Thymus (tissue), 14 donors: ENCODE results near the gene DCC. TPM values are rescaled to one million over a fixed set of nuclear protein-coding genes. Genes with fewer than 3 reads are reported as not detected.

Experiments used
- DNase-seq, 9 donors: peaks; one replicate each; pipeline ENCODE4 v3.0.0-alpha.2; 2013; ENCODE audit warnings: low spot score in 9 of 9, low read depth in 6 of 9, missing footprints in 1 of 9
- H3K27ac ChIP-seq, 2 donors: one replicate each; pipeline ENCODE4 v1.5.1; 2013; ENCODE audit warnings: control low read depth in 1 of 2, low read depth in 1 of 2, low read length in 1 of 2, mild to moderate bottlenecking in 1 of 2, moderate library complexity in 1 of 2
- H3K27me3 ChIP-seq, 2 donors: one replicate each; pipeline ENCODE4 v1.5.1; 2013; ENCODE audit warnings: low read length in 1 of 2; ENCODE audit not compliant: control insufficient read depth in 2 of 2, insufficient read depth in 1 of 2
- H3K36me3 ChIP-seq, 2 donors: one replicate each; pipeline ENCODE4 v1.5.1; 2013; ENCODE audit warnings: low read length in 1 of 2, mild to moderate bottlenecking in 1 of 2, moderate library complexity in 1 of 2; ENCODE audit not compliant: control insufficient read depth in 2 of 2, insufficient read depth in 2 of 2
- H3K4me1 ChIP-seq, 2 donors: one replicate each; pipeline ENCODE4 v1.5.1; 2013; ENCODE audit warnings: low read length in 2 of 2; ENCODE audit not compliant: control insufficient read depth in 2 of 2, insufficient read depth in 2 of 2
- H3K4me3 ChIP-seq, 2 donors: one replicate each; pipeline ENCODE4 v1.5.1; 2013; ENCODE audit warnings: low read length in 2 of 2, control low read depth in 1 of 2, mild to moderate bottlenecking in 1 of 2
- H3K9me3 ChIP-seq, 2 donors: one replicate each; pipeline ENCODE4 v1.5.1; 2013; ENCODE audit warnings: low read length in 1 of 2, mild to moderate bottlenecking in 1 of 2; ENCODE audit not compliant: control insufficient read depth in 2 of 2, insufficient read depth in 1 of 2
- WGBS: extraction: QIAGEN DNeasy Blood & Tissue Kit; methylation state at CpG from one replicate; pipeline ENCODE4 v1.1.7; 2013; 5-methylcytosine and 5-hydroxymethylcytosine counted together
- long read RNA-seq, 10 donors: transcript quantifications; one replicate each; lab custom pipeline, GENCODE V29; 2026
- polyA plus RNA-seq: library from polyadenylated mRNA; stranded (reverse); fragments of 200-250 nt; gene quantifications from one replicate; pipeline ENCODE4 v1.2.3, GENCODE V29; 2013
- total RNA-seq: library from RNA; stranded (reverse); fragments of 120-200 nt; gene quantifications from one replicate; pipeline ENCODE4 v1.2.4, GENCODE V29; 2013
- donor health status: healthy.

DCC gene, protein sequence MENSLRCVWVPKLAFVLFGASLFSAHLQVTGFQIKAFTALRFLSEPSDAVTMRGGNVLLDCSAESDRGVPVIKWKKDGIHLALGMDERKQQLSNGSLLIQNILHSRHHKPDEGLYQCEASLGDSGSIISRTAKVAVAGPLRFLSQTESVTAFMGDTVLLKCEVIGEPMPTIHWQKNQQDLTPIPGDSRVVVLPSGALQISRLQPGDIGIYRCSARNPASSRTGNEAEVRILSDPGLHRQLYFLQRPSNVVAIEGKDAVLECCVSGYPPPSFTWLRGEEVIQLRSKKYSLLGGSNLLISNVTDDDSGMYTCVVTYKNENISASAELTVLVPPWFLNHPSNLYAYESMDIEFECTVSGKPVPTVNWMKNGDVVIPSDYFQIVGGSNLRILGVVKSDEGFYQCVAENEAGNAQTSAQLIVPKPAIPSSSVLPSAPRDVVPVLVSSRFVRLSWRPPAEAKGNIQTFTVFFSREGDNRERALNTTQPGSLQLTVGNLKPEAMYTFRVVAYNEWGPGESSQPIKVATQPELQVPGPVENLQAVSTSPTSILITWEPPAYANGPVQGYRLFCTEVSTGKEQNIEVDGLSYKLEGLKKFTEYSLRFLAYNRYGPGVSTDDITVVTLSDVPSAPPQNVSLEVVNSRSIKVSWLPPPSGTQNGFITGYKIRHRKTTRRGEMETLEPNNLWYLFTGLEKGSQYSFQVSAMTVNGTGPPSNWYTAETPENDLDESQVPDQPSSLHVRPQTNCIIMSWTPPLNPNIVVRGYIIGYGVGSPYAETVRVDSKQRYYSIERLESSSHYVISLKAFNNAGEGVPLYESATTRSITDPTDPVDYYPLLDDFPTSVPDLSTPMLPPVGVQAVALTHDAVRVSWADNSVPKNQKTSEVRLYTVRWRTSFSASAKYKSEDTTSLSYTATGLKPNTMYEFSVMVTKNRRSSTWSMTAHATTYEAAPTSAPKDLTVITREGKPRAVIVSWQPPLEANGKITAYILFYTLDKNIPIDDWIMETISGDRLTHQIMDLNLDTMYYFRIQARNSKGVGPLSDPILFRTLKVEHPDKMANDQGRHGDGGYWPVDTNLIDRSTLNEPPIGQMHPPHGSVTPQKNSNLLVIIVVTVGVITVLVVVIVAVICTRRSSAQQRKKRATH (N-terminal part only)
- total RNA-seq (7.6 TPM), polyA plus RNA-seq (0.68 TPM)
- long read RNA-seq, donor 1 = 0 reads
- long read RNA-seq, donor 2 = 0 reads
- long read RNA-seq, donor 3 = 0 reads
- long read RNA-seq, donor 4 = 0 reads
- long read RNA-seq, donor 5 = 0 reads
- long read RNA-seq, donor 6 = 0 reads
- long read RNA-seq, donor 7, partial matches to known transcripts = 5 of 5 reads
- long read RNA-seq, donor 7, other reads (novel, unspliced or antisense) = 0 of 5 reads
- long read RNA-seq, donor 8 = 0 reads
- long read RNA-seq, donor 9 = 0 reads
- long read RNA-seq, donor 10 = 0 reads

GRCh38 chr18:52339891-52340371 is at the start of gene DCC:
Gene DCC, plus strand, starts transcription at chr18:52340197. Its CDS starts 591 bp downstream, at chr18:52340788.
- Histone ChIP-seq H3K9me3 (no peaks in the 10 kb centered on the region), H3K27ac (no peak within 1 kb of the TSS), H3K27me3 (peaks cover 16 to 38% of the 10 kb centered on the region in 2 donors), H3K4me1 (no peaks in the 10 kb centered on the region), H3K36me3 (no peaks in the 10 kb centered on the region), H3K4me3 (peak within 1 kb of the TSS in 1 of 2 donors; percentile 13)
- peak in 1 of 9 donors; percentile 10 for DNase-seq
- WGBS = 3% methylated on average over 27 of the region's 27 CpGs

- Histone ChIP-seq H3K9me3 (no peaks in the 10 kb centered on the region), H3K27me3 (no peaks in the 10 kb centered on the region), H3K27ac (no peak overlapping the region), H3K36me3 (no peaks in the 10 kb centered on the region), H3K4me3 (no peak overlapping the region), H3K4me1 (no peaks in the 10 kb centered on the region)
- 65% methylated on average over 2 of the region's 2 CpGs for WGBS
- DNase-seq = no peak
Measured at GRCh38 chr18:52310651-52311050, 29.3 kb upstream of the DCC start.

DNA sequence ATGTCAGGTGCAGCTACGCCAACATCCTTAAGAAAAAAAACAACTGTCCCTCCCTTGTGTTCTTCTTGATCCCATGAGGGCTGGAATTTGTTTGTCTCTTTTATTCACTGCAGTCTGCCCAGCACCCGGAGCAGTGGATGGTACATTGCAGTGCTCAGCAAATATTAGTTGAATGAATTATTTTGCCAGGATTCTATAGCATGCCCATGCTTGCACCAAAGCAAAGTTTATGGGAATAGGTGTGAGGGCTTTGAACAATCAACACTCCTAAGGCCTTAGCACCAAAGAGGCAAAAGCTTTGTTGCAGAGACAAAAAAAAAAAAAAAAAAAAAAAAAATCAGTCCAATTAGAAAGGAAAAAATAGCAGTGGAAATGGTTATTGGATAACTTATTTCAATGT is 28.7 kb upstream of the DCC start:
- Histone ChIP-seq H3K9me3 (no peaks in the 10 kb centered on the region), H3K27me3 (no peaks in the 10 kb centered on the region), H3K4me3 (no peak overlapping the region), H3K36me3 (no peaks in the 10 kb centered on the region), H3K4me1 (no peaks in the 10 kb centered on the region), H3K27ac (no peak overlapping the region)
- WGBS = 89% methylated on average over 2 of the region's 2 CpGs
- DNase-seq = no peak

DNA sequence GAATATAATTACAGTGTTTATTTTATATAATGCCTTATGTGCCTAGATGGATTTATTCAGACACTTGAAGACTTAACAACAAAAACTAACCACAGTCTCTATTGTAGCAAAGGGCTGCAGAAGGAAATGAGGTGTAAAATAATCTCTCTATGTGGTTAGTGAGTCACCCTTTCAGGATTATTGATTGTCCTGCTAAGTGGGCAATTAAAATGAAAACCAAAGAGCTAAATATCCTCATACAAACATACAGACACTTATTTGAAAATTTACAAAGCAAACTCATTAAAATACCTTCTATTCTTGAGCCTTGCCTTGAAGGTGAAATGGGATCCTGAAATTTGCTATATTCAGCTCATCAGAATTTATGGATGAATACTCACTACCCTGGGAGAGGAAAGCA is 27.7 kb upstream of the DCC start:
- Histone ChIP-seq H3K9me3 (no peaks in the 10 kb centered on the region), H3K4me3 (no peak overlapping the region), H3K36me3 (no peaks in the 10 kb centered on the region), H3K4me1 (no peaks in the 10 kb centered on the region), H3K27ac (no peak overlapping the region), H3K27me3 (no peaks in the 10 kb centered on the region)
- no peak for DNase-seq

DNA sequence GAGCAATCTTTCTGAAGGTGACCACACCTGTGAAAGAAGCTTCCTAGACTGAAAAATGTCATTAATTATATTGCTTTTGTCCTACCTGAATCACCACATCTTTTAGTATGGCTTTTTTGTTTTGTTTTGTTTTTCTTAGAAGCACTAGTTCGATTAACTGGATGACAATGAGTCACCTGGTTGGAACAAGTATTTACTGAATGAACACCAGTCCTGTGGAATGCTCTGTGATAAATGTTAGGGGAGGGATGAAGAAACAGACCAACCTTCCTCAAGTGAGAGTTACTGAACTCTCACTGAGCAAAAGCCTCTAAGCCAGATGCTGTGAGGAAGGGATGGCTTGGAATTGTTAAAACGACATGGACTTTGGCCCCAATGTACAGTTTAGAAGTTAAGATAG is 26.8 kb upstream of the DCC start:
- Histone ChIP-seq H3K36me3 (no peaks in the 10 kb centered on the region), H3K27me3 (no peaks in the 10 kb centered on the region), H3K27ac (no peak overlapping the region), H3K4me1 (no peaks in the 10 kb centered on the region), H3K4me3 (no peak overlapping the region), H3K9me3 (no peaks in the 10 kb centered on the region)
- WGBS = 76% methylated on average over 2 of the region's 2 CpGs
- no peak for DNase-seq

DNA sequence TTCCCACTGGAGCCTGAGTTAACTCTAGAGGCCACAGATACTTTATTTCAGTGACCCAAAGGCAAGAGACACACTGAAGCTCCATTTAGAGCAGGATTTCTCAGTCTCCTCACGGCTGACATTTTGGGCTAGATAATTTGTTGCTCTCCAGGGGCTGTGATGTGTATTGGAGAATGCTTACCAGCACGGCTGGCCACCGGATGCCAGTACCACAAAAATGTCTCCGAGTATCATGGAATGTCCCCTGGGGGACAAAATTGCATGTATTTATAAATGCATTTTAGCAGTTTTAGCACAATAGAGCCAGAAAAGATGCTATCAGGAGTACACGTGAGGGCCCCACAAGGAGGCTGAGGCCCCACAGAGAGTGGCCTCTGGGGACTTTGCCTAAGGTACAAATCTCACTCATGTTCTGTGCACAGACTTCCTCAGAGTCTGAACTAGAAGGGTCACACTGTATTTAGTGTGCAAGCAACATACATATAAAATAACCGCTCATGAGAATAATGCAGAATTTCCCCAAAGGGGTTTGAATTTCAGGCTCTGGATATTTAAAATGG is 20.5 kb upstream of the DCC start:
- Histone ChIP-seq H3K36me3 (no peaks in the 10 kb centered on the region), H3K27me3 (no peaks in the 10 kb centered on the region), H3K9me3 (no peaks in the 10 kb centered on the region), H3K27ac (no peak overlapping the region), H3K4me1 (no peaks in the 10 kb centered on the region), H3K4me3 (no peak overlapping the region)
- no peak for DNase-seq
- 82% methylated on average over 6 of the region's 6 CpGs for WGBS

- Histone ChIP-seq H3K4me1 (no peaks in the 10 kb centered on the region), H3K9me3 (no peaks in the 10 kb centered on the region), H3K36me3 (no peaks in the 10 kb centered on the region), H3K27ac (no peak overlapping the region), H3K27me3 (no peaks in the 10 kb centered on the region), H3K4me3 (no peak overlapping the region)
- no peak for DNase-seq
Measured at GRCh38 chr18:52322307-52322706, 17.7 kb upstream of the DCC start.

DNA sequence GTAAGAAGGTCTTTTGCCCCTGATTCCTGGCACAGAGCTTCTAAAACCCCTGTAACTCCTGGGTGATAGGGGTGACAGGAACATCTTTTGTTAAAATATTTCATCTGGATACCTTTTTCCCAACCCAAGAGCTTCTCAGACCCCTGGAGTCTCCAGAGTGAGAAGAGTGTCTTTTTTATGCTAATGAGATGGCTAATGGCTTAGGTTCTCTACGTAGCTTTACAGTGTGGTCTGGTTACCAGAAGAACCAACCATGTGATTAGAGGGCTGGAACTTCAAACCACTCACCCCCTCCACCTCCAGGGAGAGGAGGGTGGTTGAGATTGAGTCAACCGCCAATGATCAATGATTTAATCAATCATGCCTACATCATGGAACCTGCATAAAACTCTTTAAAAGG is 16.2 kb upstream of the DCC start:
- H3K36me3 ChIP-seq = no peaks in the 10 kb centered on the region
- no peak for DNase-seq
- no peaks in the 10 kb centered on the region for H3K9me3 ChIP-seq
- no peaks in the 10 kb centered on the region for H3K27me3 ChIP-seq
- H3K4me3 ChIP-seq = no peak overlapping the region
- whole genome bisulfite sequencing = 28% methylated on average over 2 of the region's 2 CpGs
- no peak overlapping the region for H3K27ac ChIP-seq
- no peaks in the 10 kb centered on the region for H3K4me1 ChIP-seq
